GM12878 (cell line): ENCODE measurements around the gene PAPPA.

Source experiments
- ASH2L ChIP-seq: fragments of 300-600, 200-600 bp; sonication (generic); IDR thresholded peaks from 2 replicates; pipeline ENCODE4 v1.6.1; 2017; ENCODE audit warnings: low read depth, mild to moderate bottlenecking, borderline replicate concordance
- JUNB ChIP-seq: IDR thresholded peaks from 2 replicates; pipeline ENCODE4 v1.6.1; 2016; ENCODE audit warnings: antibody characterized with exemption, mild to moderate bottlenecking
- ZZZ3 ChIP-seq: IDR thresholded peaks from 2 replicates; pipeline ENCODE4 v1.6.1; 2011; ENCODE audit warnings: low read depth; ENCODE audit not compliant: control insufficient read depth, insufficient read length
- TF ChIP-seq, protein P1 (sequence below): fragments of 450-650 bp; formaldehyde crosslinking; IDR thresholded peaks from 2 replicates; pipeline ENCODE4 v1.4.0; 2022; ENCODE audit warnings: mild to moderate bottlenecking, moderate library complexity

DNA sequence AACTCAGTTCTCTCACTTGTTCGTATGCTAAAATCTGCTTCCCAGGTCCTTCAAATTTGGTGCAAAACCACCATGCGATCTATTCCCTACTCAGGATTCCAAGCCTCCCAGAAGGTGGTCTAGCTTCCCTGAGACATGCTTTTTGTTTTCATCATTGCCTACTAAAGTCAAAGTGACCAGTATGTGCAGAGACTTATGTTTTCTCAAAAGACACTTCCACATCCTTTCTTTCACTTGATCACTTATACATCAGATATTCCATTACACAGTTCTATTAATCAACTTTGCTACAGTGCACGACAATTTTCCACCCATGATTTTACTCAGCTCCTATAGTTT lies 242.1 kb downstream of the PAPPA start:
- no peak for TF ChIP-seq ZZZ3
- no peak for TF ChIP-seq JUNB
- TF ChIP-seq ASH2L: no peak
- TF ChIP-seq, protein P1, sequence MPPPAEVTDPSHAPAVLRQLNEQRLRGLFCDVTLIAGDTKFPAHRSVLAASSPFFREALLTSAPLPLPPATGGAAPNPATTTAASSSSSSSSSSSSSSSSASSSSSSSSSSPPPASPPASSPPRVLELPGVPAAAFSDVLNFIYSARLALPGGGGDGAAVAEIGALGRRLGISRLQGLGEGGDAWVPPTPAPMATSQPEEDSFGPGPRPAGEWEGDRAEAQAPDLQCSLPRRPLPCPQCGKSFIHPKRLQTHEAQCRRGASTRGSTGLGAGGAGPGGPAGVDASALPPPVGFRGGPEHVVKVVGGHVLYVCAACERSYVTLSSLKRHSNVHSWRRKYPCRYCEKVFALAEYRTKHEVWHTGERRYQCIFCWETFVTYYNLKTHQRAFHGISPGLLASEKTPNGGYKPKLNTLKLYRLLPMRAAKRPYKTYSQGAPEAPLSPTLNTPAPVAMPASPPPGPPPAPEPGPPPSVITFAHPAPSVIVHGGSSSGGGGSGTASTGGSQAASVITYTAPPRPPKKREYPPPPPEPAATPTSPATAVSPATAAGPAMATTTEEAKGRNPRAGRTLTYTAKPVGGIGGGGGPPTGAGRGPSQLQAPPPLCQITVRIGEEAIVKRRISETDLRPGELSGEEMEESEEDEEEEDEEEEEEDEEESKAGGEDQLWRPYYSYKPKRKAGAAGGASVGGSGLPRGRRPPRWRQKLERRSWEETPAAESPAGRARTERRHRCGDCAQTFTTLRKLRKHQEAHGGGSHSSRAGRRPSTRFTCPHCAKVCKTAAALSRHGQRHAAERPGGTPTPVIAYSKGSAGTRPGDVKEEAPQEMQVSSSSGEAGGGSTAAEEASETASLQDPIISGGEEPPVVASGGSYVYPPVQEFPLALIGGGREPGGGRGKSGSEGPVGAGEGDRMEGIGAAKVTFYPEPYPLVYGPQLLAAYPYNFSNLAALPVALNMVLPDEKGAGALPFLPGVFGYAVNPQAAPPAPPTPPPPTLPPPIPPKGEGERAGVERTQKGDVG (CRISPR knock-in tag): no peak
